Cortex of kidney (tissue), 1 donor: ENCODE measurements around the gene GABRG3.

Source experiments
- DNase-seq: peaks from one replicate; lab custom pipeline; 2025; lab: John Stamatoyannopoulos, UW

Gene GABRG3

GRCh38 chr15:27468151-27468591, 497.2 kb downstream of the GABRG3 start:
- DNase-seq = no peak

- DNase-seq = no peak
These were observed 502.9 kb downstream of the GABRG3 start for GRCh38 chr15:27473845-27474244.

DNA sequence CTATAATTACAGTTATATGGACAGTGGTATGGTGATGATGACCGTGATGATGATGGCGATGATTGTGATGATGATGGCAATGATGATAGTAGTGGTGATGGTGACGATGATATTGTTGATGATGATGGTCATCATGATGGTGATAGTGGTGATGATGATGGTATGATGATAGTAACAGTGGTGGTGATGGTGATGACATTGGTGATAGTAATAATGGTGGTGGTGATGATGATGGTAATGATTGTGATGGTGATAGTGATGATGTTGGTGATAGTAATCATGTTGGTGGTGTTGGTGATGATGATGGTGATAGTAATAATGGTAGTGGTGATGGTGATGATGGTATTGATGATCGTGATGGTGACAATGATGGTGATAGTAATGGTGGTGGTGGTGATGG, 504.4 kb downstream of the GABRG3 start:
- DNase-seq = no peak

- no peak for DNase-seq
These were observed 508.5 kb downstream of the GABRG3 start for GRCh38 chr15:27479296-27480140.

DNA sequence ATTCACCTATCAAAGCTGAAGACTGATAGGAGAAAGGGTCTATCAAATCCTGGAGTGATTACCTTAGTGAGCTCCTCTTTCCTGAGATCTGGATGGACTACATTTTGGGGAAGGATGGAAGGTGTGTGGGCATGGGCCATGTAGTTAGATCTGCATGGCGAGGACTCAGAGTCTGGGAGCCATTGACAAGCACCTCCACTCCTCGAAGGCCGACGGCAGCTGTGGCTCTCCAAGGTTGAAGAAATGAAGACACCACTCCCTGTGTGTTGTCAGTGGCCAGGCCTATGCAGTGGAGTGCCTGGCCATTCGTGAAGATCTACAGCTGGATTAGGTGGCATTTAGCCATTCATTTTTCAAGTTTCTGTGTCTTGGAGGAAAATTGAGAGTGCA, 509.2 kb downstream of the GABRG3 start:
- no peak for DNase-seq

- no peak for DNase-seq
These were observed 509.7 kb downstream of the GABRG3 start for GRCh38 chr15:27480642-27481041.

DNA sequence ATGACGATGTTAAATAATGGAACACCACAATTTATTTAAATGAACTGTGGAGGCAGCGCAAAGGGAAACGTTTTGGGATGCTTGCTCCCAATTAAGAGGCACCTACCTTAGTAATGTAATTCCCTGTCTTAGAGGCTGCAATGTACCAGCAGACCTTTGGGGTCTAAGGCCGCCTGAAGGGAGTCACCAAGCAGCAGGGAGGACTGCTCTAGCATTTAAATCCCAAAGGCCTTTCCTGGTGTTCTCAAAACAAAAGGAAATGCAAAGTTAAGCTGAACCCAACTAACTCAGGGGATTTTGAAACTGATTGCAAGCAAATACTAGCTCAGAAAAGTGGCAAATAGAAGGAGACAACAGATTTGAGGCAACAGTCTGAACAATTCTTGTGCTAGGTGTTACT, 510.8 kb downstream of the GABRG3 start:
- DNase-seq = no peak

DNA sequence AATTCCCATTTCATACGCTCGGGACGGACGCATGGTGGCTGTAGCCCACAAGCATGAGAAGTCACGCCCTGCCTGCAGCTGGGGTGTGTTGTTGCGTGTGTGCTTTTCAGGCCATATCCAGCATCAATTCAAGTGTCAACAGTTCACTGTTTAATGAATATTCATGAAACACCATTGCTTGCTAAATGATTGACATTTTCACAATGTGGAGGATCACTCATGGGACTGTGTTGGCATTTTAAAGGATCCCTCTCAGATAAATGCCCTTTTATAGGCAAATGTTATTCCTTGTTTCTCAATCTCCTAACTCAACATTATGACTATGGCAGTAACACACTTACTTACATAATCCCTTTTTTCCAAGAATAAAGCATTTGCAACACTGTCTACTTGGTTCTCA, 511.3 kb downstream of the GABRG3 start:
- DNase-seq = no peak

DNA sequence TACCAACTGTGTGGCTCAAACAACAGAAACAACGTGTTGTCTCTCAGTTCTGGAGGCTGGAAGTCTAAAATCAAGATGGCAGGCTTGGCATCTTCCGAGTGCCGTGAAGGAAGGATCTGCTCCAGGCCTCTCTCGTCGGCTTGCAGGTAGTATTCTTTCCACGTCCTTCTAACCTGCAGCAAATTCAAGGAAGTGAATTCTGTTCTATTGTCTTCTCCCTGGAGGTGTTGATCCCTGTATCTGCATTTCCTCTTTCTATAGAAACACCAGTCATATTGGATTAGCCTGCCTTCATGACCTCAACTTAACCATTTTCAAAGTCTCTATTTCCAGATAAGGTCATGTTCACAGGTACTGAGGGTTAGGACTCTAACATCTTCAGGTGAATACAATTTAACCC, 512.1 kb downstream of the GABRG3 start:
- no peak for DNase-seq

DNA sequence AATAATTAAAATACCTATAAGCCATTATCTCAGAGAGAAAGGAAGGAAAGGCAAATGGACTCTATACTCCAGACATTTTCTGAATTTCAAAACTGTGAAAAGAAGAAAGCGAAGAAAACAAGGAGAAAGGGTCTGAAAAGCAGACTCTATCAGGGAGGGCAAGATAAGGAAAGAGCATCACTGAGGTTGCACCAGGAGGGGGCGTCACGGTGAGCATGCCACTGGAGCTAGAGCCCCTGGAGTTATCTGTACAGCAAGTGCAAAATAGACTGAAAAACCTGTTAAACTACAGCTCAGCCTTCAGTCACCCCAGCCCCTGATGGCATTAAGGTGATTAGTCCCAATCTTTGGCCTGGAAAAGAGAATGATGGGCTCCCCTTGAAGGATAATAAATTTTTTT, 514.3 kb downstream of the GABRG3 start:
- DNase-seq = no peak

GRCh38 chr15:27486051-27486450, 515.1 kb downstream of the GABRG3 start:
- DNase-seq = no peak

- DNase-seq = no peak
These were observed 516.0 kb downstream of the GABRG3 start for GRCh38 chr15:27486683-27487647.

GRCh38 chr15:27487846-27488245, 516.9 kb downstream of the GABRG3 start:
- no peak for DNase-seq

GRCh38 chr15:27490867-27491595, 520.0 kb downstream of the GABRG3 start:
- no peak for DNase-seq

DNA sequence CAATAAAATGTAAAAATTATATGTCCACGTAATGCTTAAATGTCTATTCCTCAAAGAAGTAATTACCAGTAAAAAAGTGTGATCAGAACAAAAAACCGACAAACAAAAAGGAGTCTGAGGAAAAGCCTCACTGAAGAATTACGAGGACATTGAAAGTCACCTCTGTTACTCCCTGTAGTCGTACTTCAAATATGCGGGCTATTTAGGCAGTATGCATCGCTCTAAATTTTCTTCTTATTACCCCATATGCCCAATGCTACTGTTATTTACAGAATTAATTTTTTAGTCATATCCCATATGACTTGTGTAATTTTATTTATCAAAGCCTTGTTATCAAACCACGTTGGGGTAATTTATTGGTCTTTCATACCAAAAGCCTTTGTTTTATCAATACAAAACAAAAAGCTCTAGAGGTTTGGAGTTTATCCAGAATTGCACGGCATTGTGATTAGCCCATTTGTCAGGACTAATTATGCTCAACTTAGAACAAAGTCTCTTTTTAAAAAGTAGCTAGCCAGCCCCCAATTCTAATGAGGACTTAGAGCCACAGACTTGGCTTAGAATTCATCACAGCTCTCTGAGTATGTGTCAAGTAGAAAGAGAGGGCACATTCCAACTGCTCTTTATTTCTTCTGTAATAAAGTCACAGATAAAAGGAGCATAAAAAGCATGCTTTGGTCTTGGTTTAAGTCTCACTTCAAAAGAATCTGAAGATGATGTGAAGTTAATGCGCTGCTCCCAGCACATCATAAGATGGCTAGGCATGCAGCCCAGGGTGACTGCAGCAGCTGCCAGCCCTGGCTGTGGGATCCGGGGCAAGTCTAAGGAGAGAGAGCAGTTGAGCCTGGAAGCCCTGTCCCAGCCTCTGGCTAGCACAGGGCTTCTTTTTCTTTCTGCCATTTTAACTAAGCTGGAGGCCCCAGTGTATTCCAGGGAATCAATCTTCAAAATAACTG, 521.0 kb downstream of the GABRG3 start:
- DNase-seq = no peak

GRCh38 chr15:27495963-27496459, 525.0 kb downstream of the GABRG3 start:
- no peak for DNase-seq

- no peak for DNase-seq
These were observed 527.7 kb downstream of the GABRG3 start for GRCh38 chr15:27498700-27499099.

DNA sequence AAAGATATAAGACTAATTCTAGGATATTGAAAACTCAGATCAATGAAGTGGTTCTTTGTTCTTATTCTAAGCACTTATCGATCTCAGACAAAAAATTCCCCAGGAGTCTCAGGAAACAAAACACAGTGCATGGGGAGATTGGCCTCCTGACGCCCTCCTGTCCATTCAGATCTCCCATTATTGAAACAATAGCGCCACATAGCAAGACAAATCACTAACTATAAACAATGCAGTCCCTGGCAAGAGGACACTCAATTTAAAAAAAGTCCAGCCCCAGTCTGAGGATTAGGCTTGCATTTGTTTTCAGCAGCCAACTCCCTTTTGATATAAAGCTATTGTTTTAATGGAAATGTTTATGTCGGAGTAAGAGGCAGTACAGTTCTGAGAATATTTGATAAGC, 528.2 kb downstream of the GABRG3 start:
- no peak for DNase-seq

DNA sequence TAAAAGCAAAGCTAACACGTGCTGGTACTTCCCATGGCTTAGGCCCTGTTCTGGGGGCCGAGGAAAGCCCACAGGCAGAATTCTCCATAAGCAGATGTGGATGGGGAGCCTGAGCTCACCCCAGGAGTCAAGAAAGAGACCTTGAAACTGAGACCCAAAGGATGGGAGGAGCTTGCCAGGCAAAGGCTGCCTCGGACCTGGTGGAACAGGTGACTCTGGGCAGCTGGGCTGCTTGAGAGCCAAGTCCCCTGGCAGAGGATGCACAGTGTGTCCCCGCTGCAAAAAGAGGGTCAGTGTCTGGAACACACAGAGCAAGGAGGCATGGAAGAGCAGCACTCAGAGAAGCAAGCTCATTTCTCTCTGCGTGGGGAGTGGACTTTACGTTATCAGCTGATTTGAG, 528.7 kb downstream of the GABRG3 start:
- DNase-seq = no peak

GRCh38 chr15:27500206-27500605, 529.2 kb downstream of the GABRG3 start:
- DNase-seq = no peak

DNA sequence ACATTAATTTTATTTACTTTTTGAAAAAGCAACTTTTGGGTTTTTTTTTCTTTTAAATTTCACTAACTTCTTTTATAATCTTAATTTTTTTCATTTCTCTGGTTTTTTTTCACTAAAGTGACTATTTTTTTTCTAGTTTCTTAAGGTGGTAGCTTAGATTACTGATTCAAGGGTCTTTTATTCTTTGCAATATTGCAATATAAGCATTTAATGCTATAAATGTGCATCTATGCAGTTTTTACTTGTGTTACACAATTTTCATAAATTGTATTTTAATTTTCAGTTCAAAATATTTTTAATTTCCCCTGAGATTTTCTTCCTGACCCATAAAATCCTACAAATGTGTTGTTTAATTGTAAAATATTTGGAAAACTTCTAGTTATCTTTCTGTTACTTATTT, 535.8 kb downstream of the GABRG3 start:
- no peak for DNase-seq
